Bronchial epithelial cell (primary cell): Measurements from ENCODE around the gene HMCN2. TPM values are rescaled to one million over a fixed set of nuclear protein-coding genes. Genes with fewer than 3 reads are reported as not detected.

ENCODE experiments used
- DNase-seq: peaks from one replicate; pipeline ENCODE4 v3.0.0-alpha.2; 2010; ENCODE audit warnings: low read depth
- FAIRE-seq: peaks from 2 replicates; lab custom pipeline; 2011; peaks lifted over from hg19 to GRCh38; lab: Jason Lieb, UNC
- H3K27me3 ChIP-seq: 2 replicates; pipeline ENCODE4 v1.5.1; 2011; ENCODE audit warnings: low read length; ENCODE audit not compliant: control insufficient read depth, insufficient read depth
- H3K36me3 ChIP-seq: 2 replicates; pipeline ENCODE4 v1.5.1; 2011; ENCODE audit warnings: low read length; ENCODE audit not compliant: control insufficient read depth, insufficient read depth
- H3K4me3 ChIP-seq: 2 replicates; pipeline ENCODE4 v1.5.1; 2011; ENCODE audit warnings: mild to moderate bottlenecking, low read depth, low read length, control low read depth
- total RNA-seq: library from RNA; depleted of rRNA; stranded (reverse); fragments of >200 nt; gene quantifications from 2 replicates; pipeline ENCODE4 v1.2.1, GENCODE V29; 2014
- TF ChIP-seq, protein P1 (sequence below): IDR thresholded peaks from 2 replicates; pipeline ENCODE4 v1.5.1; 2011; ENCODE audit warnings: mild to moderate bottlenecking, moderate library complexity, low read length, control low read depth, inconsistent platforms; ENCODE audit not compliant: insufficient read depth, severe bottlenecking

The HMCN2 gene
- total RNA-seq, 1 donor from 2014 or later, result under 0.01 TPM

DNA sequence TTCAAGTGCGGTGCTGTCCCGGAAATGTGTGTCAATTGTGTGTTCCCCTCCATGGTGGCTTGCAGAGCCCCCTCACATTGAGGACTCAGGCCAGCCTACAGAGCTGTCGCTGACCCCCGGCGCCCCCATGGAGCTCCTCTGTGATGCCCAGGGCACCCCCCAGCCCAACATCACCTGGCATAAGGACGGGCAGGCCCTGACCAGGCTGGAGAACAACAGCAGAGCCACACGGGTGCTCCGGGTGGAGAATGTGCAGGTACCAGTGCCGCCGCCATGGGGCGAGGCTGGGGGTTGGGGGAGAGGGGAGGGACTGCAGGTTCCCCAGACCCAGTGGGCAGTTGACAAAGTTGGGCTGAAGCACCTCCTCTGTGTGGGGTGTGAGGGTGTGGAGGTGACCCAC lies 128.8 kb downstream of the HMCN2 start:
- no peak for DNase-seq
- Histone ChIP-seq H3K27me3 (no peaks in the 10 kb centered on the region), H3K36me3 (no peaks in the 10 kb centered on the region), H3K4me3 (no peak overlapping the region)
- FAIRE-seq, result no peak
- TF ChIP-seq, protein P1, sequence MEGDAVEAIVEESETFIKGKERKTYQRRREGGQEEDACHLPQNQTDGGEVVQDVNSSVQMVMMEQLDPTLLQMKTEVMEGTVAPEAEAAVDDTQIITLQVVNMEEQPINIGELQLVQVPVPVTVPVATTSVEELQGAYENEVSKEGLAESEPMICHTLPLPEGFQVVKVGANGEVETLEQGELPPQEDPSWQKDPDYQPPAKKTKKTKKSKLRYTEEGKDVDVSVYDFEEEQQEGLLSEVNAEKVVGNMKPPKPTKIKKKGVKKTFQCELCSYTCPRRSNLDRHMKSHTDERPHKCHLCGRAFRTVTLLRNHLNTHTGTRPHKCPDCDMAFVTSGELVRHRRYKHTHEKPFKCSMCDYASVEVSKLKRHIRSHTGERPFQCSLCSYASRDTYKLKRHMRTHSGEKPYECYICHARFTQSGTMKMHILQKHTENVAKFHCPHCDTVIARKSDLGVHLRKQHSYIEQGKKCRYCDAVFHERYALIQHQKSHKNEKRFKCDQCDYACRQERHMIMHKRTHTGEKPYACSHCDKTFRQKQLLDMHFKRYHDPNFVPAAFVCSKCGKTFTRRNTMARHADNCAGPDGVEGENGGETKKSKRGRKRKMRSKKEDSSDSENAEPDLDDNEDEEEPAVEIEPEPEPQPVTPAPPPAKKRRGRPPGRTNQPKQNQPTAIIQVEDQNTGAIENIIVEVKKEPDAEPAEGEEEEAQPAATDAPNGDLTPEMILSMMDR, result no peak

DNA sequence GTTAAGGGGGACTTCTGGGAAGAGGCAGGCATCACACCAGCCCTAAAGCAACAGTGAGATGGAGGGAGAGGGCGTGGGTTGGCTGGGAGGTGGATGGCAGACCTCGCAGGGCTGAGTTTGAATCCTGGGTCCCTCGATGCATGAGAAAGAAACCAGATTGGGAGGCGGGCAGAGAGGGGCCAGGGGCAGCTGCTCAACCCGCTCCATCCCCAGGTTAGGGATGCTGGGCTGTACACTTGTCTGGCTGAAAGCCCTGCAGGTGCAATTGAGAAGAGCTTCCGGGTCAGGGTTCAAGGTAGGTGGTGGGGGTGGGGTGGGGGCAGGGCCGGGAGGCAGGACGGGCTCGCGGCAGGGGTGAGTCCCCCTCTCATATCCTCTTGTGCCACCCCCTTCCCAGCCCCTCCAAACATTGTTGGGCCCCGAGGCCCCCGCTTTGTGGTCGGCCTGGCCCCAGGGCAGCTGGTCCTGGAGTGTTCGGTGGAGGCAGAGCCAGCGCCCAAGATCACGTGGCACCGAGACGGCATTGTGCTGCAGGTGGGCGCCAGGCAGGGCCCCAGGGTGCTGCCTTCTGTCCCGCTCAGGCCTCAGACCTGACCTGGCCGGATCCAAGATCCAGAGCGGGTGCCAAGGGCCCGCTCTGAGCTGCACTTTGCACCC lies 129.4 kb downstream of the HMCN2 start:
- DNase-seq (no peak), FAIRE-seq (no peak)
- H3K27me3 ChIP-seq, result no peaks in the 10 kb centered on the region
- no peak overlapping the region for H3K4me3 ChIP-seq
- TF ChIP-seq, protein P1, result no peak
- no peaks in the 10 kb centered on the region for H3K36me3 ChIP-seq

DNA sequence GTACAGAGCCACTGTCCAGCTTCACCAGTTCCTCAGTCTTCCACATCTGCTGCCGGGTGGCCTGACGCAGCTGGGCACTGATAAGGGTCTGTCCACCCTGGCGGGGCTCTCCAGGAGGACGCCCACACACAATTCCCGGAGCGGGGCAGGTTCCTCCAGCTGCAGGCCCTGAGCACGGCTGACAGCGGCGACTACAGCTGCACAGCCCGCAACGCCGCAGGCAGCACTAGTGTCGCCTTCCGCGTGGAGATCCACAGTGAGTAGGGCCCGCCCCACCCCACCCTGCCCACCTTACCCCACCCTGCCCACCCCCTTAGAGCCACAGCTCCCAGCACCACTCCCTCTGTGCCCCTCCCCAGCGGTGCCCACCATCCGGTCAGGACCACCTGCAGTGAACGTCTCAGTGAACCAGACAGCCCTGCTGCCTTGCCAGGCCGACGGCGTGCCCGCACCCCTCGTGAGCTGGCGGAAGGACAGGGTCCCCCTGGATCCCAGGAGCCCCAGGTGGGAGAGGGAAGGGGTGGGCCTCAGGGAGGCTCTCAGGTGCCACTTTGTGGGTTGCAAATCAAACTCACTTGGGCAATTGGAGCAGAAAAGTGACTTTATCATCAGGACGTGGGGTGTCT lies 130.4 kb downstream of the HMCN2 start:
- FAIRE-seq (no peak), DNase-seq (no peak)
- TF ChIP-seq, protein P1, result no peak
- Histone ChIP-seq H3K36me3 (no peaks in the 10 kb centered on the region), H3K4me3 (no peak overlapping the region), H3K27me3 (no peaks in the 10 kb centered on the region)

DNA sequence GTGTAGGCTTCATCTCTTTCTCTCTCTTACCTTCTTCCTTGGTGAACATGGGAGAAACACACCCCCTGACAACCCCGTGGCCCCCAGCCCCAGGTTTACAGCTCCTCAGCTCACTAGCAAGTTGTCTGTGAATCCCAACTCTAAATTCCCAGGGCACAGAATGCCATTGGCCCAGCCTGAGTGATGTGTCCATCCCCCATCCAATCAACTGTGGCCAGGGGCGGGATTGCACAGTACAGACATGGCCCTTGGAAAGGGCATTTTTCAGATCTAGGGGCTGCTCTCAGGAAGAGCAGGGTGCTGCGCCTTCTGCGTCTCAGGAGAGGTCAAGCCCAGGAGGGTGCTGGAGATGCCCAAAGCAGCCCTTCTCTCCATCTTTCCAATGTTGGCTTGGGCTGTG lies 131.0 kb downstream of the HMCN2 start:
- no peak for DNase-seq
- Histone ChIP-seq H3K27me3 (no peaks in the 10 kb centered on the region), H3K4me3 (no peak overlapping the region), H3K36me3 (no peaks in the 10 kb centered on the region)
- FAIRE-seq, result no peak
- TF ChIP-seq, protein P1, result no peak

DNA sequence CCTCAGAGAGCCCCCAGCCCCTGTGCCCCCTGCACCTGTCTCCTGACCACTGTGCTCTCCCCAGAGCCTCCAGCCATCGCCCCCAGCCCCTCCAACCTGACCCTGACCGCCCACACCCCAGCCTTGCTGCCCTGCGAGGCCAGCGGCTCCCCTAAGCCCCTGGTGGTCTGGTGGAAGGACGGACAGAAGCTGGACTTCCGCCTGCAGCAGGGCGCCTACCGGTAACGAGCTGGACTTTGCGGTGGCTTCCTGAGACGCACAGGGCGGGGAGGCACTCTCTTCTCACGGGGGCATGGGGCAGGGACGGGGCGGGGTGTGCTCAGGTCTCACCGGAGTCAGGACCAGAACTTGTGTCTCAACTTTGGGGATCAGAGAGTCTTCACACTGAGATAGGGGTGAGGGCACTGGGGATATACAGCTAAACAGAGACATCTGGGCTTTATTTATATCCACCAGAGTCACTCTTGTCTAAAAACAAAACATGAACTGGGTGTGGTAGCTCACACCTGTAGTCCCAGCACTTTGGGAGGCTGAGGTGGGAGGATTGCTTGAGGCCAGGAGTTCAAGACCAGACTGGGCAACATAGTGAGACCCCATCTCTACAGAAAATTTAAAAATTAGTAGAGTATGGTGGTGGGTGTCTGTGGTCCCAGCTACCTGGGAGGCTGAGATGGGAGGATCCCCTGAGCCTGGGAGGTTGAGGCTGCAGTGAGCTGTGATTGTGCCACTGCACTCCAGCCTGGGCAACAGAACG lies 133.1 kb downstream of the HMCN2 start:
- no peak overlapping the region for H3K4me3 ChIP-seq
- no peak for FAIRE-seq
- no peaks in the 10 kb centered on the region for H3K36me3 ChIP-seq
- DNase-seq, result no peak
- H3K27me3 ChIP-seq, result no peaks in the 10 kb centered on the region
- TF ChIP-seq, protein P1, result no peak
